Measurements from ENCODE around the gene CERS5.

GRCh38 chr12:50162230-50162629, 4.9 kb downstream of the CERS5 start:
- TF ChIP-seq SP1 (IDR thresholded peaks at IDR 0.05) = no peak
- TF ChIP-seq ARNT (IDR thresholded peaks at IDR 0.05) = no peak
- no peak for TF ChIP-seq SUZ12 (IDR thresholded peaks at IDR 0.05)
- no peak for TF ChIP-seq ZNF384 (IDR thresholded peaks at IDR 0.05)

Data from HEK293T (cell line).